ENCODE measurements around the gene UNK.
A peak's percentile ranks its signal among the peaks of the same experiment; 100 is the strongest.

UNK gene

DNA sequence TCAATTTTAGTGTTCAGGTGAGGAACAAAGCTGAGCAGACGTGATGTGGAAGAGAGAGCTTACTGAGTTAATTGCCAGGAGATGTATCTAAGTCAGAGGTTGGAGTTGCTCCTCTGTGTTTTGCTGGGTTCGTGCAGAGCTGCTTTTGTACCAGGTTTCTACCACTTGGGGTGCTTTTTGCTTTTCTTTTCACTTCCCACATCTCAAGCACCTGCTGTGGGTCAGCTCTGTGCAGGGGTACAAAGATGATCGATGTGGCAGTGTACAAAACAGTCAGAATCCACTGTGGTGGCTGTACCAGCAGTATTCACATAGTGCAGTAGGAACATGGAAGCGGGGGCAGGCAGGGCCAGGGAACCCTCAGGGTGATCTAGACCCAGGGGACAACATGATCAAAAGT lies 14.8 kb downstream of the UNK start:
- no peak for TF ChIP-seq CTCF (IDR thresholded peaks at IDR 0.05; ENCODE audit: poor library complexity, severe bottlenecking)
- no peaks in the 10 kb centered on the region for H3K9me3 ChIP-seq (ENCODE audit: severe bottlenecking)
- no peaks in the 10 kb centered on the region for H3K4me1 ChIP-seq (ENCODE audit: insufficient read depth, poor library complexity, severe bottlenecking)
- H3K4me3 ChIP-seq (ENCODE audit: severe bottlenecking), result no peak overlapping the region
- peak; percentile 22 for DNase-seq (ENCODE audit: low spot score)
- peaks cover 39% of the 10 kb centered on the region for H3K36me3 ChIP-seq (ENCODE audit: low read depth)
- no peaks in the 10 kb centered on the region for H3K27me3 ChIP-seq (ENCODE audit: insufficient read depth, poor library complexity, severe bottlenecking)
- no peak overlapping the region for H3K27ac ChIP-seq (ENCODE audit: poor library complexity, severe bottlenecking)
- ATAC-seq (ENCODE audit: low read depth), result no peak

- no peak for TF ChIP-seq CTCF (IDR thresholded peaks at IDR 0.05; ENCODE audit: poor library complexity, severe bottlenecking)
- peaks cover 11% of the 10 kb centered on the region for H3K36me3 ChIP-seq (ENCODE audit: low read depth)
- ATAC-seq (ENCODE audit: low read depth) (no peak), DNase-seq (ENCODE audit: low spot score) (no peak)
- H3K27me3 ChIP-seq (ENCODE audit: insufficient read depth, poor library complexity, severe bottlenecking), result no peaks in the 10 kb centered on the region
- no peak overlapping the region for H3K4me3 ChIP-seq (ENCODE audit: severe bottlenecking)
- no peaks in the 10 kb centered on the region for H3K9me3 ChIP-seq (ENCODE audit: severe bottlenecking)
- no peak overlapping the region for H3K27ac ChIP-seq (ENCODE audit: poor library complexity, severe bottlenecking)
- peaks cover 5% of the 10 kb centered on the region for H3K4me1 ChIP-seq (ENCODE audit: insufficient read depth, poor library complexity, severe bottlenecking)
Measured at GRCh38 chr17:75803883-75804282, 19.3 kb downstream of the UNK start.

DNA sequence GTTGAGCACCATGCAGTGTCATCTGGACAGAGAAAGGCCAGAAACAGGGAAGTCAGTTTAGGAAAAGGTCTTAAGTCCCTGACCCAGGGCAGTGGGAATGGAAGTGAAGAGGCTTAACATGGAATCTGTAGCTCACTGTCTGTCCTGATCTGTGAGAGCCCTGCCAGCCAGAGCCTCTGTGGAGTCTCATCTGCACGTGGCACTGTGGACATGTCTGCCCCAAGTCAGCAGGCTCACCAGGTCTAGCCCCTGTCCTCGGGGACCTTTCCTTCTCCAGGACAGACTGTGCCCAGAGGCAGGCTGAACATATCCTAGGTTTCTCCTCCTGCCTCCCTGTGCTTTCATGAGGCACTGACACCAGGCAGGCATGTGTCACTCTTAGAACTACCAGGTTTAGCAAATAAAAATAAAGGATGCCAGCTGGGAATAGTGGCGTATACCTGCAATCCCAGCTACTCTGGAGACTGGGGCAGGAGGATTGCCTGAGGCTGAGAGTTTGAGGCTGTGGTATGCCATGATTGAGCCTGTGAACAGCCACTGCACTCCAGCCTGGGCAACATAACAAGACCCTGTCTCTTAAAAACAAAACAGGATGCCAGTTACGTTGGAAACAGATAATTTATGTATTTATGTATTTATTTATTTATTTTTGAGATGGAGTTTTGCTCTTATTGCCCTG lies 22.4 kb downstream of the UNK start:
- TF ChIP-seq CTCF (IDR thresholded peaks at IDR 0.05; ENCODE audit: poor library complexity, severe bottlenecking), result no peak
- no peak for DNase-seq (ENCODE audit: low spot score)

DNA sequence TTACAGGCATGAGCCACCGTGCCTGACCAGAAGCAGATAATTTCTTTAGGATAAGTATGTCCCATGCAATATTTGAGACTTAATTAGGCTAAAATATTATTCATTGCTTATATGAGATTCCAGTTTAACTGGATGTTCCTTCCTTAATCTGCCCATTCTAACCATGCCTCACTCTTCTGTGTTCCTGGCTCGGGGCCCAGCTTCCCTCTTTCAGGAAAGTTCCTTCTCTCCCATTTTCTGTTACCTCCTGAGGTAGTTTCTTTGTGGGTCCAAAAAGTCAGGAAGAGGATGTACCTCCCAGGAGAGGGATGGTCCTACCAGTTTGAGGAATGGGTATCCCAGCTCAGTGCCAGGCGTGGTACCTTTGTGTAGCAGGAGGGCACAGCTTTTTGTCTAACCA lies 23.3 kb downstream of the UNK start:
- Histone ChIP-seq H3K4me3 (ENCODE audit: severe bottlenecking) (no peak overlapping the region), H3K4me1 (ENCODE audit: insufficient read depth, poor library complexity, severe bottlenecking) (peaks cover 5% of the 10 kb centered on the region)

More for the DNA sequence above, 22.4 kb downstream of the UNK start:
- no peak overlapping the region for H3K27ac ChIP-seq (ENCODE audit: poor library complexity, severe bottlenecking)
- H3K36me3 ChIP-seq (ENCODE audit: low read depth), result peaks cover 8% of the 10 kb centered on the region; the same call in 1 of the 2 replicates
- H3K4me3 ChIP-seq (ENCODE audit: severe bottlenecking), result no peak overlapping the region
- H3K9me3 ChIP-seq (ENCODE audit: severe bottlenecking), result no peaks in the 10 kb centered on the region
- H3K4me1 ChIP-seq (ENCODE audit: insufficient read depth, poor library complexity, severe bottlenecking), result peaks cover 5% of the 10 kb centered on the region
- peak; percentile 11; the same call in 2 of the 3 replicates for ATAC-seq (ENCODE audit: low read depth)
- no peaks in the 10 kb centered on the region for H3K27me3 ChIP-seq (ENCODE audit: insufficient read depth, poor library complexity, severe bottlenecking)

More for the DNA sequence above, 23.3 kb downstream of the UNK start:
- DNase-seq (ENCODE audit: low spot score) (no peak), ATAC-seq (ENCODE audit: low read depth) (no peak)
- no peaks in the 10 kb centered on the region for H3K27me3 ChIP-seq (ENCODE audit: insufficient read depth, poor library complexity, severe bottlenecking)
- no peak overlapping the region for H3K27ac ChIP-seq (ENCODE audit: poor library complexity, severe bottlenecking)
- H3K9me3 ChIP-seq (ENCODE audit: severe bottlenecking), result no peaks in the 10 kb centered on the region
- no peak for TF ChIP-seq CTCF (IDR thresholded peaks at IDR 0.05; ENCODE audit: poor library complexity, severe bottlenecking)
- peaks cover 14% of the 10 kb centered on the region; the same call in 1 of the 2 replicates for H3K36me3 ChIP-seq (ENCODE audit: low read depth)
